ENCODE measurements around the gene SLC46A2. TPM values are rescaled to one million over a fixed set of nuclear protein-coding genes. Genes with fewer than 3 reads are reported as not detected.

Gene SLC46A2
- total and polyA plus RNA-seq, 2 of the 8 experiments (the other 6 are each of a cell fraction or from before 2014, with no cell fraction given): 0.03 TPM; not detected in 1

DNA sequence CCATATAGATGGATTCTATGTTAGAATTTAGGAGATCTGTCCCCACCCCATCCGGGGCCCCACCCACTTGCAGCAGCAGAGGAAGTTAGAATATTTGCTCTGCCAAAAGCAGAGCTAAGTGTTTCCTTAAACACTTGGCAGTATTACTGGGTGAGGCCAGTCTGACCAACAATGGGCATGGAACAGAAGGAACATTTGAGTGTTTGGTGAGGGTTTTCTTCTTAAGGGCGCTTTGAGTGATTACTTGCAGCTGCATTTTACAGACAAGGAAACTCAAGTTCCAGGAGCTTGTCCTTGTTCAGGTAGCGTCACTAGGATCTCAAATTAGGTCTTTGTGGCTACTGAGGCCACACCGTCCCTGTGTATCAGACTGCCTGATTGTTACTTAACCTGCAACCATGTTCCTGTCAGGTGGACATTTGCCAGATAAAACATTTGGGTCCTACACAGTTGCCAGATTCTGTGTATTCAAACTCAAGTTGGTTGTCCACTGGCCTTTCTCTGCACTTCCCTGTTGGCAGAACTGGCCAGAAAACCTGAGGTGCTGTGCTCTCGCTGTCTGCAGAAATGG, 59.3 kb downstream of the SLC46A2 start (continued):
- TF ChIP-seq EZH2 (IDR thresholded peaks at IDR 0.05; ENCODE audit: low read depth, low read length, severe bottlenecking): no peak
- no peak for TF ChIP-seq JUND (IDR thresholded peaks at IDR 0.05; ENCODE audit: low read length)
- TF ChIP-seq, protein P1, sequence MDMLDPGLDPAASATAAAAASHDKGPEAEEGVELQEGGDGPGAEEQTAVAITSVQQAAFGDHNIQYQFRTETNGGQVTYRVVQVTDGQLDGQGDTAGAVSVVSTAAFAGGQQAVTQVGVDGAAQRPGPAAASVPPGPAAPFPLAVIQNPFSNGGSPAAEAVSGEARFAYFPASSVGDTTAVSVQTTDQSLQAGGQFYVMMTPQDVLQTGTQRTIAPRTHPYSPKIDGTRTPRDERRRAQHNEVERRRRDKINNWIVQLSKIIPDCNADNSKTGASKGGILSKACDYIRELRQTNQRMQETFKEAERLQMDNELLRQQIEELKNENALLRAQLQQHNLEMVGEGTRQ (IDR thresholded peaks at IDR 0.05; ENCODE audit: low read length): no peak
- TF ChIP-seq YY1 (IDR thresholded peaks at IDR 0.05; ENCODE audit: low read depth, low read length): no peak
- TF ChIP-seq CREB1 (IDR thresholded peaks at IDR 0.05): no peak
- no peak for TF ChIP-seq ASH2L (IDR thresholded peaks at IDR 0.05; ENCODE audit: low read length)

Other genes with a start within 250 kb of the SLC46A2 start
- 16.4 and 18.3 TPM in 2 replicates for gene INIP, start 172.8 kb downstream of the SLC46A2 start, total RNA-seq (2021; fragmentation: NEBNext Ultra II Directional; extraction: Animal tissue kit (Norgen Biotek cat#: 25700))
- gene INIP, start 172.8 kb downstream of the SLC46A2 start, polyA plus RNA-seq (2011; rRNA removed): 4.6 and 10.7 TPM in 2 replicates
- gene SNX30, start 140.1 kb downstream of the SLC46A2 start, total RNA-seq (2021; fragmentation: NEBNext Ultra II Directional; extraction: Animal tissue kit (Norgen Biotek cat#: 25700)): 11.6 and 12.2 TPM in 2 replicates
- 4.0 and 4.3 TPM in 2 replicates for gene SNX30, start 140.1 kb downstream of the SLC46A2 start, polyA plus RNA-seq (2011; rRNA removed)
- 19.2 and 20.2 TPM in 2 replicates for gene ZNF883, start 121.3 kb upstream of the SLC46A2 start, total RNA-seq (2021; fragmentation: NEBNext Ultra II Directional; extraction: Animal tissue kit (Norgen Biotek cat#: 25700))
- 4.5 and 6.1 TPM in 2 replicates for gene ZNF883, start 121.3 kb upstream of the SLC46A2 start, polyA plus RNA-seq (2011; rRNA removed)
- gene ZFP37, start 165.8 kb upstream of the SLC46A2 start, total RNA-seq (2021; fragmentation: NEBNext Ultra II Directional; extraction: Animal tissue kit (Norgen Biotek cat#: 25700)): 4.4 and 5.1 TPM in 2 replicates
- gene ZFP37, start 165.8 kb upstream of the SLC46A2 start, polyA plus RNA-seq (2011; rRNA removed): 0.25 and 0.38 TPM in 2 replicates